Lung (tissue), 12 donors: ENCODE measurements around the gene C16orf92. TPM values are rescaled to one million over a fixed set of nuclear protein-coding genes. Genes with fewer than 3 reads are reported as not detected.

ENCODE experiments used
- ATAC-seq: fragments of 200-7000 bp; cut with Tn5 transposase; one replicate; pipeline ENCODE4 v1.9.1; 2020; ENCODE audit warnings: moderate number of reproducible peaks; ENCODE audit not compliant: insufficient read depth, low FRiP score
- DNase-seq, 3 donors: peaks; one replicate each; pipeline ENCODE4 v3.0.0-alpha.2; 2013 to 2017
- H3K27ac ChIP-seq, 2 donors: one replicate each; pipeline ENCODE4 v1.5.1; 2013; ENCODE audit warnings: mild to moderate bottlenecking in 2 of 2, moderate library complexity in 2 of 2, control low read depth in 1 of 2, inconsistent platforms in 1 of 2, low read depth in 1 of 2, low read length in 1 of 2
- H3K27me3 ChIP-seq, 3 donors: one replicate each; pipeline ENCODE4 v1.5.1; 2013; ENCODE audit warnings: low read length in 2 of 3; ENCODE audit not compliant: control insufficient read depth in 3 of 3, insufficient read depth in 3 of 3
- H3K36me3 ChIP-seq, 4 donors: one replicate each; pipeline ENCODE4 v1.5.1; 2013; ENCODE audit warnings: low read length in 4 of 4, mild to moderate bottlenecking in 1 of 4, moderate library complexity in 1 of 4; ENCODE audit not compliant: control insufficient read depth in 4 of 4, insufficient read depth in 4 of 4
- H3K4me1 ChIP-seq, 5 donors: one replicate each; pipeline ENCODE4 v1.5.1; 2013; ENCODE audit warnings: low read length in 5 of 5, mild to moderate bottlenecking in 2 of 5, moderate library complexity in 1 of 5; ENCODE audit not compliant: control insufficient read depth in 5 of 5, insufficient read depth in 5 of 5
- H3K4me3 ChIP-seq: one replicate; pipeline ENCODE4 v1.5.1; 2013; ENCODE audit warnings: mild to moderate bottlenecking, control low read depth, moderate library complexity
- H3K9ac ChIP-seq, 2 donors: one replicate each; pipeline ENCODE4 v1.5.1; 2013; ENCODE audit warnings: low read length in 2 of 2, control low read depth in 1 of 2; ENCODE audit not compliant: insufficient read depth in 1 of 2
- H3K9me3 ChIP-seq, 4 donors: one replicate each; pipeline ENCODE4 v1.5.1; 2013; ENCODE audit warnings: low read length in 3 of 4, mild to moderate bottlenecking in 1 of 4, moderate library complexity in 1 of 4; ENCODE audit not compliant: control insufficient read depth in 4 of 4, insufficient read depth in 3 of 4
- WGBS, 2 donors: extraction: QIAGEN DNeasy Blood & Tissue Kit; methylation state at CpG; one replicate each; pipeline ENCODE4 v1.1.7; 2013; 5-methylcytosine and 5-hydroxymethylcytosine counted together
- polyA plus RNA-seq, 2 donors: library from polyadenylated mRNA; stranded (reverse); fragments of 200-250 nt; gene quantifications; one replicate each; pipeline ENCODE4 v1.2.1, GENCODE V29; 2013
- total RNA-seq, 2 donors: library from RNA; depleted of rRNA in 1 of 2; stranded (reverse); fragments of >200 nt in 1 of 2; gene quantifications; one replicate each; pipeline ENCODE4 v1.2.1, GENCODE V29; 2014 to 2021
- TF ChIP-seq, protein P1 (sequence below): IDR thresholded peaks from 2 replicates; pipeline ENCODE4 v1.5.1; 2012; ENCODE audit warnings: mild to moderate bottlenecking; ENCODE audit errors: control extremely low read depth, extremely low read depth
- donor health status: control.
- donor health status: control.
- donor health status: Bipolar disorder and iron deficiency.
- donor health status: healthy.
- donor health status: DM: yes; HTN: yes; CAD: no.

C16orf92 gene
- total and polyA plus RNA-seq, 4 donors, result not detected

- no peak for DNase-seq
- no peak overlapping the region for H3K27ac ChIP-seq
- H3K27me3 ChIP-seq, result no peaks in the 10 kb centered on the region
- H3K36me3 ChIP-seq, result peaks cover 0 to 35% (median 13%) of the 10 kb centered on the region in 4 donors
- peaks cover 0 to 21% (median 8%) of the 10 kb centered on the region in 5 donors for H3K4me1 ChIP-seq
- no peaks in the 10 kb centered on the region for H3K9me3 ChIP-seq
- no peak for ATAC-seq
- TF ChIP-seq, protein P1, sequence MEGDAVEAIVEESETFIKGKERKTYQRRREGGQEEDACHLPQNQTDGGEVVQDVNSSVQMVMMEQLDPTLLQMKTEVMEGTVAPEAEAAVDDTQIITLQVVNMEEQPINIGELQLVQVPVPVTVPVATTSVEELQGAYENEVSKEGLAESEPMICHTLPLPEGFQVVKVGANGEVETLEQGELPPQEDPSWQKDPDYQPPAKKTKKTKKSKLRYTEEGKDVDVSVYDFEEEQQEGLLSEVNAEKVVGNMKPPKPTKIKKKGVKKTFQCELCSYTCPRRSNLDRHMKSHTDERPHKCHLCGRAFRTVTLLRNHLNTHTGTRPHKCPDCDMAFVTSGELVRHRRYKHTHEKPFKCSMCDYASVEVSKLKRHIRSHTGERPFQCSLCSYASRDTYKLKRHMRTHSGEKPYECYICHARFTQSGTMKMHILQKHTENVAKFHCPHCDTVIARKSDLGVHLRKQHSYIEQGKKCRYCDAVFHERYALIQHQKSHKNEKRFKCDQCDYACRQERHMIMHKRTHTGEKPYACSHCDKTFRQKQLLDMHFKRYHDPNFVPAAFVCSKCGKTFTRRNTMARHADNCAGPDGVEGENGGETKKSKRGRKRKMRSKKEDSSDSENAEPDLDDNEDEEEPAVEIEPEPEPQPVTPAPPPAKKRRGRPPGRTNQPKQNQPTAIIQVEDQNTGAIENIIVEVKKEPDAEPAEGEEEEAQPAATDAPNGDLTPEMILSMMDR, result no peak
- peak overlapping the region; percentile 24 to 58 for H3K9ac ChIP-seq
- WGBS, 2 donors, result 18 to 21% methylated on average over 9 of the region's 9 CpGs
- H3K4me3 ChIP-seq, result peak overlapping the region; percentile 91
These were observed 26.2 kb upstream of the C16orf92 start for GRCh38 chr16:29996766-29997250.

GRCh38 chr16:29999605-30000004, 23.4 kb upstream of the C16orf92 start:
- H3K27ac ChIP-seq, result no peak overlapping the region
- ATAC-seq, result no peak
- H3K36me3 ChIP-seq, result peaks cover 0 to 25% (median 2%) of the 10 kb centered on the region in 4 donors
- no peak for DNase-seq
- no peak overlapping the region for H3K4me3 ChIP-seq
- peaks cover 0 to 14% (median 4%) of the 10 kb centered on the region in 5 donors for H3K4me1 ChIP-seq
- H3K9me3 ChIP-seq, result no peaks in the 10 kb centered on the region
- no peaks in the 10 kb centered on the region for H3K27me3 ChIP-seq
- no peak overlapping the region for H3K9ac ChIP-seq
- WGBS, 2 donors, result 90 to 93% methylated on average over 6 of the region's 6 CpGs
- TF ChIP-seq, protein P1, result no peak

- 88% methylated on average over 30 to 33 of the region's 33 CpGs for WGBS, 2 donors
- Histone ChIP-seq H3K27ac (no peak overlapping the region), H3K9ac (no peak overlapping the region), H3K9me3 (no peaks in the 10 kb centered on the region), H3K36me3 (peaks cover 0 to 26% (median 2%) of the 10 kb centered on the region in 4 donors), H3K4me3 (no peak overlapping the region), H3K27me3 (no peaks in the 10 kb centered on the region), H3K4me1 (peaks cover 0 to 9% (median 0%) of the 10 kb centered on the region in 5 donors)
- ATAC-seq (no peak), DNase-seq (no peak)
- TF ChIP-seq, protein P1, result no peak
These were observed 22.0 kb upstream of the C16orf92 start for GRCh38 chr16:30000735-30001631.
